Nephron progenitor cell (in vitro differentiated cells): Measurements from ENCODE around the gene C9orf50.

Experiments
- DNase-seq: peaks from one replicate; pipeline ENCODE4 v3.0.0; 2021
- H3K27ac Mint-ChIP-seq: 2 replicates; pipeline ENCODE4 v1.8.0; 2021; ENCODE audit warnings: mild to moderate bottlenecking, moderate library complexity, mixed read lengths
- H3K27me3 Mint-ChIP-seq: 2 replicates; pipeline ENCODE4 v1.8.0; 2021; ENCODE audit warnings: mild to moderate bottlenecking, low read depth, mixed read lengths; ENCODE audit not compliant: poor library complexity
- H3K36me3 Mint-ChIP-seq: 2 replicates; pipeline ENCODE4 v1.8.0; 2021; ENCODE audit warnings: low read depth, mixed read lengths
- H3K4me1 Mint-ChIP-seq: 2 replicates; pipeline ENCODE4 v1.8.0; 2021; ENCODE audit warnings: mixed read lengths
- H3K4me3 Mint-ChIP-seq: 2 replicates; pipeline ENCODE4 v1.8.0; 2021; ENCODE audit warnings: mild to moderate bottlenecking, moderate library complexity, mixed read lengths
- H3K9me3 Mint-ChIP-seq: 2 replicates; pipeline ENCODE4 v1.8.0; 2021; ENCODE audit warnings: mild to moderate bottlenecking, moderate library complexity, mixed read lengths
- CTCF ChIP-seq: fragments of 200-600 bp; sonication (generic); IDR thresholded peaks from 2 replicates; pipeline ENCODE4 v1.5.0; 2021; ENCODE audit warnings: antibody characterized with exemption

C9orf50 gene

GRCh38 chr9:129567842-129568559 lies 52.9 kb downstream of the C9orf50 start:
- Mint-ChIP-seq H3K27ac (peak overlapping the region; percentile 68), H3K4me3 (peak overlapping the region; percentile 76), H3K27me3 (peaks cover 4% of the 10 kb centered on the region), H3K4me1 (peaks cover 58% of the 10 kb centered on the region), H3K9me3 (no peaks in the 10 kb centered on the region), H3K36me3 (no peaks in the 10 kb centered on the region)
- peak; percentile 52 for DNase-seq
- no peak for TF ChIP-seq CTCF

GRCh38 chr9:129567329-129567728 lies 53.6 kb downstream of the C9orf50 start:
- Mint-ChIP-seq H3K9me3 (no peaks in the 10 kb centered on the region), H3K36me3 (no peaks in the 10 kb centered on the region), H3K27me3 (peaks cover 4% of the 10 kb centered on the region), H3K4me1 (peaks cover 65% of the 10 kb centered on the region), H3K27ac (no peak overlapping the region), H3K4me3 (peak overlapping the region; percentile 76)
- TF ChIP-seq CTCF = no peak
- DNase-seq = no peak

GRCh38 chr9:129566563-129567266 lies 54.2 kb downstream of the C9orf50 start:
- no peak for TF ChIP-seq CTCF
- no peaks in the 10 kb centered on the region for H3K27me3 Mint-ChIP-seq

GRCh38 chr9:129562917-129563316 lies 58.0 kb downstream of the C9orf50 start:
- DNase-seq = no peak
- H3K4me3 Mint-ChIP-seq = no peak overlapping the region
- peaks cover 4% of the 10 kb centered on the region for H3K27me3 Mint-ChIP-seq
- no peak for TF ChIP-seq CTCF
- H3K27ac Mint-ChIP-seq = no peak overlapping the region
- peaks cover 79% of the 10 kb centered on the region for H3K4me1 Mint-ChIP-seq
- H3K9me3 Mint-ChIP-seq = no peaks in the 10 kb centered on the region
- H3K36me3 Mint-ChIP-seq = no peaks in the 10 kb centered on the region

More at GRCh38 chr9:129566563-129567266, 54.2 kb downstream of the C9orf50 start:
- DNase-seq = no peak
- H3K27ac Mint-ChIP-seq = no peak overlapping the region
- H3K4me3 Mint-ChIP-seq = peak overlapping the region; percentile 34
- H3K4me1 Mint-ChIP-seq = peaks cover 71% of the 10 kb centered on the region
- H3K9me3 Mint-ChIP-seq = no peaks in the 10 kb centered on the region
- no peaks in the 10 kb centered on the region for H3K36me3 Mint-ChIP-seq

GRCh38 chr9:129562514-129562913 lies 58.4 kb downstream of the C9orf50 start:
- no peak for TF ChIP-seq CTCF
- H3K27me3 Mint-ChIP-seq = peaks cover 4% of the 10 kb centered on the region
- peak overlapping the region; percentile 42 for H3K27ac Mint-ChIP-seq
- no peaks in the 10 kb centered on the region for H3K9me3 Mint-ChIP-seq
- no peaks in the 10 kb centered on the region for H3K36me3 Mint-ChIP-seq
- H3K4me1 Mint-ChIP-seq = peaks cover 80% of the 10 kb centered on the region
- no peak for DNase-seq
- peak overlapping the region; percentile 9 for H3K4me3 Mint-ChIP-seq
